ENCODE results near the gene LRRTM2.

LRRTM2 gene

GRCh38 chr5:138898742-138899141 is 23.6 kb upstream of the LRRTM2 start:
- Mint-ChIP-seq H3K36me3 (ENCODE audit: low read depth) (peaks cover 46% of the 10 kb centered on the region), H3K4me1 (ENCODE audit: low read depth) (peaks cover 40% of the 10 kb centered on the region), H3K9me3 (peaks cover 4% of the 10 kb centered on the region), H3K27me3 (peaks cover 15% of the 10 kb centered on the region), H3K27ac (peak overlapping the region; percentile 74), H3K4me3 (no peak overlapping the region)

GRCh38 chr5:138898299-138898698 is 23.2 kb upstream of the LRRTM2 start:
- Mint-ChIP-seq H3K27me3 (peaks cover 15% of the 10 kb centered on the region), H3K4me1 (ENCODE audit: low read depth) (peaks cover 40% of the 10 kb centered on the region), H3K9me3 (peaks cover 4% of the 10 kb centered on the region), H3K27ac (peak overlapping the region; percentile 74), H3K4me3 (no peak overlapping the region), H3K36me3 (ENCODE audit: low read depth) (peaks cover 42% of the 10 kb centered on the region)

DNA sequence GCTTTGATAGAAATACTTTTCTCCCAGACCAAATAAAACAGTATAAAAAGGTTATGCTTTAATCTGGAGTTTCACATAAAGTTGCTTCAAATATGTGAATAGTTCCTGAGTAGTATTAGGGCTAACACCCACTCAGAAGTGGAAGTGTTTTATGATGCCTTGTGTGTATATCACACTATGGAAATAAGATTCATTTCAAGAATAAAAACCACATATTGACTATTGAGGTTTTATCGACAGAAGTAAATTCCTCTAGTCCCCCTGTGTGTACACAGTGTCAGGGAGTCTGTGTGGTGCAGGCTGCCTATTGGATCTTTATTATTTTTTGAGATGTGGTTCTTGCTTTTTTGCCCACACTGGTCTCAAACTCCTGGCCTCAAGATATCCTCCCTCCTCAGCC is 20.8 kb upstream of the LRRTM2 start:
- Mint-ChIP-seq H3K27ac (no peak overlapping the region), H3K4me1 (ENCODE audit: low read depth) (peaks cover 38% of the 10 kb centered on the region), H3K27me3 (peaks cover 8% of the 10 kb centered on the region), H3K36me3 (ENCODE audit: low read depth) (peaks cover 34% of the 10 kb centered on the region), H3K4me3 (no peak overlapping the region), H3K9me3 (peaks cover 7% of the 10 kb centered on the region)

DNA sequence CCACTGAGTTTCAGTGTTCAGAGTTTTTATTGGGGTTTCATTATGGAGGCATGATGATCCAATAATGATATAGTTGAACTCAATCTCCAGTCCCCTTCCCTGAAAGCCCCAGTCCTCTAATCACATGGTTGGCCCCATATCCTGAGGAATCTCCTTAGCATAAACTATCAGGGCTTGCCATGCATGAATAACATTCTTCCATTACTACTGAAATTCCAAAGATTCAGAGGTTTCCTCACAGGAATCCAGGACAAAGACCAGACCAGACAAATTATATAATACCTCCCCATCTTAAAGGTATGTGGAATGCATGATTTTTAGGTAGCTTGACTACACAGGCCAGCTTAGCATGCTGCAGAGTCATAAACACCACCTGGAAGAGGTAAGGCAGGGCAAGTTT is 15.5 kb upstream of the LRRTM2 start:
- Mint-ChIP-seq H3K9me3 (peaks cover 14% of the 10 kb centered on the region), H3K4me1 (ENCODE audit: low read depth) (peaks cover 4% of the 10 kb centered on the region), H3K27ac (no peak overlapping the region), H3K4me3 (no peak overlapping the region), H3K27me3 (peaks cover 7% of the 10 kb centered on the region), H3K36me3 (ENCODE audit: low read depth) (peaks cover 56% of the 10 kb centered on the region)

DNA sequence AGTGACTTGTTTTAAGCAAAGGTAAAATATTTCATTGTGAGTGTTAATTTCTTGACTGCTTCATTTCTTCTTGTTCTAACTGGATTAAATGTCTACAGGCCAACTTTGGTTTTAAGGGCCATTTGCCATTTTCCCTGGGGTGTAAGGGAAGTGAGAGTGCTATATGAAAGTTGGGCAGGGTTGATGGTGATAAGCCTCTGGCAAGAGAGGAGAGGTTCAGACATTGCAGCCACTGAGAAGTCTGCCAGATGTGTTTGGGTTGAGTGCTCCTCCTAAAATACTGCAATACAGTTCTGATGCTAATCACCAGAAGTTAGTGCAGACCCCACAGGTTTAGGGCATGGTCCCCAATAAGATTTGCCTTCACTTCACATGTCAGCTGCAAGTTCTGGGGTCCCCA is 14.9 kb upstream of the LRRTM2 start:
- Mint-ChIP-seq H3K27ac (no peak overlapping the region), H3K4me1 (ENCODE audit: low read depth) (no peaks in the 10 kb centered on the region), H3K36me3 (ENCODE audit: low read depth) (peaks cover 56% of the 10 kb centered on the region), H3K9me3 (peaks cover 14% of the 10 kb centered on the region), H3K27me3 (peaks cover 7% of the 10 kb centered on the region), H3K4me3 (no peak overlapping the region)

- Mint-ChIP-seq H3K36me3 (ENCODE audit: low read depth) (peaks cover 30% of the 10 kb centered on the region), H3K4me1 (ENCODE audit: low read depth) (no peaks in the 10 kb centered on the region), H3K27me3 (peaks cover 7% of the 10 kb centered on the region), H3K9me3 (peaks cover under 1% of the 10 kb centered on the region), H3K4me3 (no peak overlapping the region), H3K27ac (no peak overlapping the region)
Measured at GRCh38 chr5:138884554-138884953, 9.4 kb upstream of the LRRTM2 start.

DNA sequence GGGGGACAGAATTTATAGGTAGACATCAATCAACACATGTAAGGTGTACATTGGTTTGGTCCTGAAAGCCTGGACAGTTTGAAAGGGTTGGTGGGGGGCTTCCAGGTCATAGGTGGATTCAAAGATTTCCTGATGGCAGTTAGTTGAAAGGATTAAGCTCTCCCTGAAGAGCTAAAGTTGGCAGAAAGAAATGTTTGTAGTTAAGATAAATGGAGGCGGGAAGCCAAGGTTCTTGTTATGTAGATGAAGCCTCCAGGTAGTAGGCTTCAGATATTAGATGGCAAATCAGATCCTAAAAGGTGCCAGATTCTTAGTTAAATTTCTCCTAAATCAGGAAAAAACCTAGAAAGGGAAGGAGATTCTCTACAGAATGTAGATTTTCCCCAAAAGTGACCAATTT is 9.0 kb upstream of the LRRTM2 start:
- peaks cover 26% of the 10 kb centered on the region for H3K36me3 Mint-ChIP-seq (ENCODE audit: low read depth)
- H3K9me3 Mint-ChIP-seq, result no peaks in the 10 kb centered on the region
- peaks cover 7% of the 10 kb centered on the region for H3K27me3 Mint-ChIP-seq
- no peaks in the 10 kb centered on the region for H3K4me1 Mint-ChIP-seq (ENCODE audit: low read depth)
- no peak overlapping the region for H3K27ac Mint-ChIP-seq
- H3K4me3 Mint-ChIP-seq, result no peak overlapping the region

- no peak overlapping the region for H3K4me3 Mint-ChIP-seq
- H3K4me1 Mint-ChIP-seq (ENCODE audit: low read depth), result no peaks in the 10 kb centered on the region
- peaks cover 7% of the 10 kb centered on the region for H3K27me3 Mint-ChIP-seq
- peaks cover 17% of the 10 kb centered on the region for H3K36me3 Mint-ChIP-seq (ENCODE audit: low read depth)
- no peaks in the 10 kb centered on the region for H3K9me3 Mint-ChIP-seq
- no peak overlapping the region for H3K27ac Mint-ChIP-seq
Measured at GRCh38 chr5:138883211-138883610, 8.1 kb upstream of the LRRTM2 start.

DNA sequence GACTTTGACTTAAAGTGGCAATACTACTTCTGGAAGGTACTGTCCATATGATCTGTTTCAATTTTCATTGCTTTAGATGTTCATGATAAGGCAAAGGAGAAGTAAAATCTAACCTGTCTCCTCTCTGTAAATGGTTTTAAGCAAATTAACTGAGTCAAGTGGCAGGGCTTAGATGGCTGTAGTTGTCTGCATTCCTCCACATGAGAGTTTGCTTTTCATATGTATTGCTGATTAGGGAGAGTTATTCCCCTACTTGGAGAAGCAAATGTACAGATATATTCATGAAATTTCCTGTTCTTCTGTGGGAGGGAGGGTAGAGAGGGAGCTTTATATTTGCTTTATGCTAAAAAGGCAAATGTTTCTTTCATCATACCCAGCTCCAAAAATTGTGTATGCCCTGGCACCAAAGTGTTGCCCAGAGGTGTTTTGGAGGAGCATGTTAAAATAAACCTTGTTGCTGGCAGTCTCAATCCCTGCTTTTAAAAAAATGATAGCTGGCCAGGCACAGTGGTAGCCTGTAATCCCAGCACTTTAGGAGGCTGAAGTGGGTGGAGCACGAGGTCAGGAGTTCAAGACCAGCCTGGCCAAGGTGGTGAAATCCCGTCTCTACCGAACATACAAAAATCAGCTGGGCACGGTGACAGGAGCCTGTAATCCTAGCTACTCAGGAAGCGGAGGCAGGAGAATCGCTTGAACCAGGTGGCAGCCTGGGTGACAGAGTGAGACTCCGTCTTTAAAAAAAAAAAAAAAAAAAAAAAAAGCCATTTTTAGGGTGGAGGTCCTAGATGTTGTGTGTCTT is 3.5 kb upstream of the LRRTM2 start:
- no peaks in the 10 kb centered on the region for H3K9me3 Mint-ChIP-seq
- peaks cover 9% of the 10 kb centered on the region for H3K36me3 Mint-ChIP-seq (ENCODE audit: low read depth)
- H3K4me1 Mint-ChIP-seq (ENCODE audit: low read depth), result no peaks in the 10 kb centered on the region
- peaks cover 7% of the 10 kb centered on the region for H3K27me3 Mint-ChIP-seq
- no peak overlapping the region for H3K4me3 Mint-ChIP-seq
- H3K27ac Mint-ChIP-seq, result no peak overlapping the region

DNA sequence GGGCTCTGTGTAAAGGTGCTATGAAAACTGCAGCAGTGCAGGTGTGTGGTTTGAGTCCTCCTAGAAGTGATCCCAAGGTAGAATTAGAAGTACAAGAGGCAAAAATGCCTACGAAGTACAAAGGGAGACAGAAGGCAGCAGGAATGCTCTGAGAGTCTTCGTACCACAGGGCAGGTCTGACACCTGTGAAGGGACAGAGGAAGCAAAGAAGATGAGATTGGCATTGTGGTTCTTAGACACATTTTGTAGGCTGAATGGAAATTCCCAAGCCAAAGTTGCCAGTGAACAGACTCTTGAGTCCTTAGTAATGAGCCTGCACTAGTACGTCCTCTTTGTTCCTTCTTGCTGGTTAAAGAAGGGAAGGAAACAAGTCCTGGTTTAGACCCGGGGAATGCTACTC is 1.7 kb upstream of the LRRTM2 start:
- no peak overlapping the region for H3K27ac Mint-ChIP-seq
- H3K27me3 Mint-ChIP-seq, result peaks cover 17% of the 10 kb centered on the region
- H3K4me3 Mint-ChIP-seq, result no peak overlapping the region

DNA sequence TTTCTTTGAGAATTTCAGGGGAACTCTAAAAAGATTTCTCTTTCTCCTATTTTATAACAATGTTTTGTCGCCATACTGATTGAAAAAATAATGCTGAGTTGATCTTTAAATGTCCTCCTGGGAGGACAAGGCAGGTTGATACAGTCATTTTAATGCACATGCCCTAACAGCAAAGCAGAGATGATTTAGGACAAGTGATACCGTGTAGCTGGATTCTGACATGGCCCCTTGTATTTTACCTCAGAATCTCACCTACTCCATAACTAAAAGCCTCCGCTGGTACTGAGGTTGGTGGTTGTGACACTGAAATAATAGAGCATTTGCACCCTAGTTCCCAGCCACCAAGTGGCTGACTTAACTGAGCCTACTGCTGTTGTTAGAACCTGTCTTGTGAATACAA is 811 bp upstream of the LRRTM2 start:
- Mint-ChIP-seq H3K4me1 (ENCODE audit: low read depth) (peaks cover 7% of the 10 kb centered on the region), H3K36me3 (ENCODE audit: low read depth) (peaks cover 9% of the 10 kb centered on the region), H3K27ac (no peak overlapping the region), H3K27me3 (peaks cover 25% of the 10 kb centered on the region), H3K4me3 (no peak overlapping the region), H3K9me3 (no peaks in the 10 kb centered on the region)

More for the DNA sequence above, 1.7 kb upstream of the LRRTM2 start:
- Mint-ChIP-seq H3K36me3 (ENCODE audit: low read depth) (peaks cover 9% of the 10 kb centered on the region), H3K9me3 (no peaks in the 10 kb centered on the region), H3K4me1 (ENCODE audit: low read depth) (peaks cover under 1% of the 10 kb centered on the region)

DNA sequence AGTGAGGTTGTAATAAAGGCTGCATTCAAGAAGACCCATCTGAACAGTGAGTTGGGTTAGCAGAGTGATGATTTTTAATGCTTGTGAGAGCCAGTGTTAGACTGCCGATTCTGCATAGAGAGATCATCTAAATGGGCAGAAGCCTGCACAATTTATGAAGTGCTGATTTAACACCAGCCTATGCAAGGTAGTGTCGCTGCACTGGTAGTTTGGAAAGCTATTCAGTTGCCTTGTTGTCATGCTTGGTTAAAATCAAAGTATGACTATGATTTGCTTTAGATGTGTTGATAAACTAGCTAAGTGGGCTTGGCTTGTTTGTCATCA is 379 bp upstream of the LRRTM2 start:
- Mint-ChIP-seq H3K4me1 (ENCODE audit: low read depth) (peaks cover 11% of the 10 kb centered on the region), H3K9me3 (no peaks in the 10 kb centered on the region), H3K27ac (no peak overlapping the region), H3K4me3 (no peak overlapping the region), H3K36me3 (ENCODE audit: low read depth) (peaks cover 9% of the 10 kb centered on the region), H3K27me3 (peaks cover 29% of the 10 kb centered on the region)

GRCh38 chr5:138874241-138874640 is 894 bp downstream of the LRRTM2 start:
- H3K36me3 Mint-ChIP-seq (ENCODE audit: low read depth), result peaks cover 9% of the 10 kb centered on the region
- no peaks in the 10 kb centered on the region for H3K9me3 Mint-ChIP-seq
- H3K4me3 Mint-ChIP-seq, result no peak overlapping the region
- peaks cover 24% of the 10 kb centered on the region for H3K4me1 Mint-ChIP-seq (ENCODE audit: low read depth)
- H3K27ac Mint-ChIP-seq, result no peak overlapping the region
- H3K27me3 Mint-ChIP-seq, result peaks cover 36% of the 10 kb centered on the region

DNA sequence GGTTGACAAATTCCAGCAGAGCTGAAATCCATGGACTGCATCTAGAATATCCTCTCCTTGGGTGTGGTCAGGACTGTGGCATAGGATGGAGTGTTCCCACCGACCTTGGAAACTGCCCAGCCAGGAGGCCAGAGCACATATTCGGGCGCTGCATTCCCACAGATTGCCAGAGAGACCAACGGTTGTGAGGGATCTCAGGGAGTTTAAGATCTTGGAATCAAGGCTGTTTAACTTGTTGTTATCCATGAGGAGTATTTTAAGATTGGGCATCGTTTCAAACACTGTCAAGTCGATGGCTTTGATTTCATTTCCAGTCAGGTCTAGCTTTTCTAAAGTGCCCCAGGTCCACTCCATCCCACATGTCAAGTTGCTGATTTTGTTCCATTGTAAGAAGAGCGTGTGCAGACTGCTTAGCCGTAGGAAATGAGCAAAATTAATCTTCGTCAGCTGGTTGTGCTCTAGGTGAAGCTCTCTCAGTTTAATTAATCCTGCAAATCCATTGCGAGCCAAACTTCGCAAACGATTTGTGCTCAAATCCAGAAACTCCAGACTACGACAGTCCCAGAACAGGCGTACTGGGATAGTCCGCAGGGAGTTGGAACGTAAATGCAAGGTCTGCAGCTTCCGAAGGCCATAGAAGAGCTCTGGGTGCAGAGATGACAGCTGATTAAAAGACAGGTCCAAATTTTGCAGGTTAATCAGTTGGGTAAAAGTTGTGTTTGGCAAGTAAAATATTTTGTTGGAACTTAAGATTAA is 1.5 kb downstream of the LRRTM2 start:
- Mint-ChIP-seq H3K36me3 (ENCODE audit: low read depth) (peaks cover 9% of the 10 kb centered on the region), H3K4me1 (ENCODE audit: low read depth) (peaks cover 25% of the 10 kb centered on the region), H3K27me3 (peaks cover 36% of the 10 kb centered on the region), H3K9me3 (no peaks in the 10 kb centered on the region), H3K4me3 (no peak overlapping the region), H3K27ac (no peak overlapping the region)

DNA sequence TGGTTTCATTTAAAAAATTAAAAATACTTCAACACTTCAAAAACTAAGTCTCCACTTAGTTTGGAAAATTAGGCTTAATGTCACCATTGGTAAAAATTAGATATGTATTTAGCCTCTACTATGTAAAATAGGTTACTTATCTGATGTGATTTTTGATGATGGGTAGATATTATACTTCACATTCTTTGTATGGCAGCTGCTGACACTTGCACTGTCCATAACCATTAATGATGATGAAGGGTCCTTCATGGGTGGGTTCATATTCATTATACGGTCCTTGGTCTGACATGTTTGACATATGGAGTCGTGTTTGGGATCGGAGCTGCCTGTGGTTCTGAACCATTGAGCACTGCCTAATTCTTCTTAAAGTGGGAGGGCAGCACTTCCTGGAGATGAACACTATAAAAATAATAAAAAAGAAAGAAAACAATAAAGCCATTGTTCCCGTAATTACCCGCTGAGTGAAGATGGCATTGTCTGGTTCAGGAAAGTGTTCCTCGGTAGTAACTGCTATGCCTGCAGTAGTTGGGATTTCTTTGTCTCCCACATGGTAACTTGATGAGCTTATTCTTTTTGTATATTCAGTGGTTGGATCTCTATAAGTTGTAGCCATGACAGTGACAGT is 2.2 kb downstream of the LRRTM2 start:
- H3K4me3 Mint-ChIP-seq, result no peak overlapping the region
- peaks cover 36% of the 10 kb centered on the region for H3K27me3 Mint-ChIP-seq
- no peak overlapping the region for H3K27ac Mint-ChIP-seq
- peaks cover 25% of the 10 kb centered on the region for H3K4me1 Mint-ChIP-seq (ENCODE audit: low read depth)
- no peaks in the 10 kb centered on the region for H3K9me3 Mint-ChIP-seq
- peaks cover 9% of the 10 kb centered on the region for H3K36me3 Mint-ChIP-seq (ENCODE audit: low read depth)

Measured in stimulated activated naive CD8-positive, alpha-beta T cell treated with anti-CD3 and anti-CD28 coated beads, Interleukin-15, Interleukin-2, amounts not matched to agents 100 ng/mL and 50 ng/mL, for 24 hours (primary cell).